Right hindlimb (tissue), 1 donor: ENCODE data around the gene SPSB2.
"Not testable (repeated sequence)": the region's sequence is repeated elsewhere in the genome, so short reads cannot be mapped to it uniquely, and the experiment has no call there.

ENCODE experiments used
- DNase-seq: peaks from one replicate; pipeline ENCODE4 v3.0.0-alpha.2; 2018

The SPSB2 gene

DNA sequence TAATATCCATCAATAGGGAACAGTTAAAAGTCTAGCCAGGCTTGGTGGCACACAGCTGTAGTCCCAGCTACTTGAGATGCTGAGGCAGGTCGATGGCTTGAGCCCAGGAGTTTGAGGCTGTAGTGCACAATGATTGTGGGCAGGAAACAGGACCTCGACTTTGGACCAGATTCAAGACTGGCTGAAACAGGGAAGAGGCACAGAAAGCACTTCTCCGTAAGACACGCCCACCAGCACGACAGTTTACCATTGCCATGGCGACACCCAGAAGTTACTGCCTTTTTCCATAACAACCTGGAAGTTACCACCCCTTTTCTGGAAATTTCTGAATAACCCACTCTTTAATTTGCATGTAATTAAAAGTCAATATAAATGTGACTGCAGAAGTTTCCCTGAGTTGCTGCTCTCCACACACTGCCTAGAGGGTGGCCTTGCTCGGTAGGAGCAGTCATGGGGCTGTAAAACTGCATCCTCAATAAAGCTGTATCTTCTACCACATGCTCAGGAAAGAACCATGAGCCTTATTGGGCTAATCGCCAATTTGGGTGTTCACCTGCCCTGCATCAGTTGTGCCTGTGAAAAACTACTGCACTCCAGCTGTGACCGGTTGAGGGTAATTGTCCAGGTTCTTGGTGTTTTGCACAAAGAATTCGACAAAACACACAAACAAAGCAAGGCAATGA is 26.9 kb upstream of the SPSB2 start:
- peak; percentile 57 for DNase-seq

DNA sequence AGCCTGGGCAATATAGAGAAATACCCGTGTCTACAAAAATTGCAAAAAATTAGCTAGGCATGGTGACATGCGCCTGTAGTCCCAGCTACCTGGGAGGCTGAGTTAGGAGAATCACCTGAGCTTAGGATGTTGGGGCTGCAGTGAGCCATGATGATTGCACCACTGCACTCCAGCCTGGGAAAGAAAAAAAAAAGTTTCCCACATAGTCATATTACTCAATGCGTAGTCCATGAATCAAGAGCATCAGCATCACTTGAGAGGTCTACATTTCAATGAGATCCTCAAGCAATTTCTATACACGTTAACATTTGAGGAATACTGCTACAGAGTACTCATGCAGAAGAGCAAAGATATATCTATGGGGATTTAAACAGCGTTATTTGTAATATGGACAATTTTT is 26.3 kb upstream of the SPSB2 start:
- DNase-seq = no peak

DNA sequence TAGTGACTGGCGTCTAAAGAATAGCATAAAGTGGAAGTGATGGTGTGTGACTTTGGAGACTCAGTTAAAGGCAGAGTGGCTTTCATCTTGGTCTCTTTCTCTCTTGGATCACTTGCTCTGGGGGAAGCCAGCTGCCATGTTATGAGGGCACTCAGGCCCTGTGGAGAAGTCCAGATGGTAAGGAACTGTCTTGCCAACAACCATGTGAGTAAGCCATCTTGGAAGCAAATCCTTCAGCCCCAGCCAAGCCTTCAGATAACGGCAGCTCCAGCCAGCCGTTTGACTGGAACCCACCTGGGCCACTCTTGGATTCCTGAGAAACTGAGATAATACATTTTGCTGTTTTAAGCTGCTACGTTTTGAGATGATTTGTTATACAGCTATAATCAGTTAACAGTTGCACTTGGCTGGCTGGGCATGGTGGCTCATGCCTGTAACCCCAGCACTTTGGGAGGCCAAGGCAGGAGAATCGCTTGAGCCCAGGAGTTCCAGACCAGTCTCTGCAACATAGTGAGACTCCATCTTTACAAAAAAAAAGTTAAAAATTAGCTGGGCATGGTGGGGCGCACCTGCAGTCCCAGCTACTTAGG is 23.8 kb upstream of the SPSB2 start:
- DNase-seq = no peak

DNA sequence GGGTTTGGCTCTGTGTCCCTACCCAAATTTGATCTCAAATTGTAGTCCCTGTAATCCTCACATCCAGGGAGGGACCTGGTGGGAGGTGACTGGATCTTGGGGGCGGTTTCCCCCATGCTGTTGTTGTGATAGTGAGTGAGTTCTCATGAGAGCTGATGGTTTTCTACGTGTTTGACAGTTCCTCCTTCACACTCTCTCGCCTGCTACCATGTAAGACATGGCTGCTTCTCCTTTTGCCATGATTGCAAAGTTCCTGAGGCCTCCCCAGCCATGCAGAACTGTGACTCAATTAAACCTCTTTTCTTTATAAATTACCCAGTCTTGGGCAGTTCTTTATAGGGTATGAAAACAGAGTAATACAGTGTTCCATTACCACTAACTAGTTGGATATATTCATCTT is 21.2 kb upstream of the SPSB2 start:
- no peak for DNase-seq

DNA sequence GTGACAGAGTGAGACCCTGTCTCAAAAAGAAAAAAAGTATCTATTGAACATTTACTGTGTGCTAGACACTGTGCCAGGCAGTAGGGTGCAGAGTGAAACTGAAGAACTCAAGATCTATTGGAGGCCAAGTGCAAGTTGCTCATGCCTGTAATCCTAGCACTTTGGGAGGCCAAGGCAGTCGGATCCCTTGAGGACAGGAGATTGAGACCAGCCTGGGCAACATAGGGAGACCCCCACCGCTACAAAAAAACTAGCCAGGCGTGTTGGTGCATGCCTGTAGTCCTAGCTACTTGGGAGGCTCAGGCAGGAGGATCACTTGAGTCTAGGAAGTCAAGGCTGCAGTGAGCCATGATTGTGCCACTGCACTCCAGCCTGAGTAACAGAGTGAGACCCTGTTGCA is 19.6 kb upstream of the SPSB2 start:
- not testable (repeated sequence) for DNase-seq

DNA sequence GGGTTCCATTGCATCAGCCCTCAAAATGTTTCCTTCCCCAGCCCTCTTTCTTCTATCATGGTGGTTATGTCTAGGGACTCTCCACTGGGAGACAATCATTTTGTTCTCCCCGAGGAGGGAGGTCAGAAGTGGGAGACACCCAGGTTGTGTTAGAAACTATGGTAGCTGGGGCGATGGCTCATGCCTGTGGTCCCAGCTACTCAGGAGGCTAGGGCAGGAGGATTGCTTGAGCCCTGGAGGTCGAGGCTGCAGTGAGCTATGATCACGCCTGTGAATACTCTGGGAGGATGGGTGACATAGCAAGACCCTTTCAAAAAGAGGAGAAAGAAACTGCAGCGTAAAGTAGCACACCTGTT is 18.5 kb upstream of the SPSB2 start:
- DNase-seq = no peak

DNA sequence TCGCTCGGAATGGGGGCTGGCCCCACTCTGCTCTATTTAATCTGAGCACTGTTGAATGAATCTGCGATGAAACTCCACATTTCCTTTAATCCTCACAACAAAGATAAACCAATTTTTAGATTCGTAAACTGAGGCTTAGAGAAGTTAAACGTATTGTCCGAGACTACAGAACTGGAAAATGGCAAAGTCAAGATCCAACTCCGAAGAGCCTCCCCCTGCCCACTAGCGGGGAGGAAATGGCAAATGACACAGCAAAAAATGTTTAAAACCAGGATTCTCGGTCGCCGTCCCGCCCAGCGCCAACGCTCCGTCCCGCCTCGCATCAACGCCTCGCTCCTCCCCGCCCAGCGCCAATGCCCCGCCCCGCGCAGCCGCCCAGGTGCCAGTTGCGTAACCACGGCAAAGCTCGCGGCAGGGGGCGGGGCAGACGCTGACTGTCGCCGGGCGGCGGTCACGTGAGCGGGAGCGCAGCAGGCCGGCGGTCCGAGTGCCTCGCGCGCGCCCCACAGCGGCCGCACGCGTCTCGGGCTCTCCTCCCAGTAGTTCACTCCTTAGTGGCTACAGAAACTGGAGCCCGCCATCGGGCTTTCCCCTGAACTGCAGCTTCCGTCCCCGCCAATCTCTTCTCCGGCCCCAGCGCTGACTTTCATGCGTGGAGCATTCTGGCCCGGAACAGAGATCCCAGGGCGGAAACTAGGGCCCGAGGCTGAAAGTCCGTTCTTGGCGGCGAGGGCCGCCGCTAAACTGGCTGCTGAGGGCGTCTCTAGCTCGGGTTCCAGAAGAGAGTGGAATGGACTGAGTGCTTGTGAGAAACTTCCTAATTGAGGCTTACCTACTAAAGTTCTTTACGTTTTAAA is 17.9 kb upstream of the SPSB2 start:
- peak; percentile 99 for DNase-seq

DNA sequence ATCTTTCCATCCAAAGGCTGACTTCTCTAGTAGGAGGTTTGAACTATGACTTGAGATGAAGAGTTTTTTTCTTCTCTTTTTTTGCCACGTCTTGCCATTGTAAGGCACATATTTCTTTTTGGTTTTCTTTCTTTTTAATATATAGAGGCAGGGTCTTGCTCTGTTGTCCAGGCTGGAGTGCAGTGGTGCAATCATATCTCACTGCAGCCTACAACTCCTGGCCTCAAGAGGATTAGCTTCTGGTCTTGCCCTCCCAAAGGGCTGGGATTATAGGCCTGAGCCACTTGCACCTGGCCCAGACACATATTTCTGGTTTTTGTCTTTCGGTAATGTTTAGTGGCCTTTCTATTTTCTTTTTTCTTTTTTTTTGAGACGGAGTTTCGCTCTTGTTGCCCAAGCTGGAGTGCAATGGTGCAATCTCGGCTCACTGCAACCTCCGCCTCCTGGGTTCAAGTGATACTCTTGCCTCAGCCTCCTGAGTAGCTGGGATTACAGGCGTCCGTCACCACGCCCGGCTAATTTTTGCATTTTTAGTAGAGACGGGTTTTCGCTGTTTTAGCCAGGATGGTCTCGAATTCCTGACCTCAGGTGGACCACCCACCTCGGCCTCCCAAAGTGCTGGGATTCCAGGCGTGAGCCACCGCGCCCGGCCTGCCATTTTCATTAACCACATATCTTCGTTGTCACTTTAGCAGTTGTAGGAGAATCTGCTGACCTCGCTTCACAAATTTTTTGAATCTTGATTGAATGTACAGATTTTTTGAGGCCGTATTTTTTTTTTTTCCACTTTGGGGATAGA is 16.9 kb upstream of the SPSB2 start:
- DNase-seq = not testable (repeated sequence)

DNA sequence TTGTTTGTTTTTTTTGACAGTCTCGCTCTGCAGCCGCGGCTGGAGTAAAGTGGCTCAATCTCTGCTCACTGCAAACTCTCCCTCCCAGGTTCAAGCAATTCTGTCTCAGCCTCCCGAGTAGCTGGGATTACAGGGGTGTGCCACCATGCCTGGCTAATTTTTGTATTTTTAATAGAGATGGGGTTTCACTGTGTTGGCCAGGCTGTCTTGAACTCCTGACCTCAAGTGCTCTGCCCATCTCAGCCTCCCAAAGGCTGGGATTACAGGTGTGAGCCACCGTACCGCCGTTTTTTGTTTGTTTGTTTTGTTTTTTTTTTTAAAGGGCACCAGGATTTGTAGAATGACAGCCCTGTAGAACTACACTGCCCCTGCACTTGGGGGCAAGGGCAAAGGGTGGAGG is 15.7 kb upstream of the SPSB2 start:
- not testable (repeated sequence) for DNase-seq

DNA sequence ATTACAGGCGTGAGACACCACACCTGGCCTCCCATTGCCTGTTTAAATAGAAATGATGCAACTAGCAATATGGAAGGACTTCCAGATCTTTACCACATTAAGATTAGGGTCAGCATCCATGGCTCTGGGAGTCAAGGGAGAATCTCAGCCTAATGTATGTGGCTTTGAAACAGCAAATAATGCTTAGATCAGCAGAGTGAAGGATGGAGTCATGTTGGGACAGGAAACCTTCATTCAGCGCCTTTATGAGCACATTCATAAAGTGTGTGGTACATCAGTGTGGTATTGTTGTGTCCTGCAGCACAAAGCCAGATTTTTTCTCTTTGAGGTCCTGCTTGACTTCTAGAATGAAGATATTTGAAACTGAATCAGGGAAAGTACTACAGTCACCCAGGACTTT is 15.3 kb upstream of the SPSB2 start:
- no peak for DNase-seq

DNA sequence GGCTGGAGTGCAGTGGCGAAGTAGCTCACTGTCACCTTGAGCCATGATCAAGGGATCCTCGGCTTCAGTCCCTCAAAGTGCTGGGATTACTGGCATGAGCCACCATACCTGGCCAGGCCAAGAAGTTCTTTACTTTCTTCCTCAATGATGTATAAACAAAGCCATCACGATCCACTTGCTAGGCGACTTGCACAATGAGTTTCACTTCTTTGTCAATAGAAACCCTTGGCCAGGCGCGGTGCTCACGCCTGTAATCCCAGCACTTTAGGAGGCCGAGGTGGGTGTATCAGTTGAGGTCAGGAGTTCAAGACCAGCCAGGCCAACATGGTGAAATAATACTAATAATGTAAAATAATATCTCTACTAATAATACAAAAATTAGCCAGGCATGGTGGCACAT is 14.4 kb upstream of the SPSB2 start:
- DNase-seq = no peak

DNA sequence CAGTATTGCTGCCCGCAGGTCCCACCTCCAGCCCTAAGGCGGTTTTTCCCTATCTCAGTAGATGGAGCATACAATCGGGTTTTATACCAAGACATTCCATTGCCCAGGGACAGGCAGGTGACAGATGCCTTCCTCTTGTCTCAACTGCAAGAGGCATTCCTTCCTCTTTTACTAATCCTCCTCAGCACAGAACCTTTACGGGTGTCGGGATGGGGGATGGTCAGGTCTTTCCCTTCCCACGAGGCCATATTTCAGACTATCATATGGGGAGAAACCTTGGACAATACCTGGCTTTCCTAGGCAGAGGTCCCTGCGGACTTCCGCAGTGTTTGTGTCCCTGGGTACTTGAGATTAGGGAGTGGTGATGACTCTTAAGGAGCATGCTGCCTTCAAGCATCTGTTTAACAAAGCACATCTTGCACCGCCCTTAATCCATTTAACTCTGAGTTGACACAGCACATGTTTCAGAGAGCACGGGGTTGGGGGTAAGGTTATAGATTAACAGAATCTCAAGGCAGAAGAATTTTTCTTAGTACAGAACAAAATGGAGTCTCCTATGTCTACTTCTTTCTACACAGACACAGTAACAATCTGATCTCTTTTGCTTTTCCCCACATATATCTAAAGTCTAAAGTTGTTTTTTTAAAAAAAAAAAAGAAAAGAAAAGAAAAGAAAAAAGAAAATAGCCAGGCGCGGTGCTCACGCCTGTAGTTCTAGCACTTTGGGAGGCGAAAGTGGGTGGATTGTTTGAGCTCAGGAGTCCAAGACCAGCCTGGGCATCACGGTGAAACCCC is 13.3 kb upstream of the SPSB2 start:
- DNase-seq = not testable (repeated sequence)

DNA sequence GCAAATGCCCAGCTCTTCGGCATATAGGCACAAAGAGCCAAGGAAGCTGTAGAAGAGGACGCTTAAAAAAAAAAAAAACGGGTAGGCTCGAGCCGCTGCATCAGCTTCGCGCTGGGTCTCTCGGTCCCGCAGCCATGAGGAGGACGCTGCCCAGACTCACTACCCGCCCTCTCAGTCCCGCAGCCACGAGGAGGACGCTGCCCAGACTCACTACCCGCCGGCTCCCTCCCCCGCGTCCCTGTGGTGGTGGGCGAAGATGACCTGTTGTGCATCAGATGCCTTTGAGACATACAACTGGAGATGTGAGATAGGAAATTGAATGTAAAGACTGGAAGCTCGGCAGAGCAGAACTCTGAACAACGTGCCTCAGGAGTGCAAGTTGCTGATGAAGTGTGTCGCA is 11.4 kb upstream of the SPSB2 start:
- no peak for DNase-seq

DNA sequence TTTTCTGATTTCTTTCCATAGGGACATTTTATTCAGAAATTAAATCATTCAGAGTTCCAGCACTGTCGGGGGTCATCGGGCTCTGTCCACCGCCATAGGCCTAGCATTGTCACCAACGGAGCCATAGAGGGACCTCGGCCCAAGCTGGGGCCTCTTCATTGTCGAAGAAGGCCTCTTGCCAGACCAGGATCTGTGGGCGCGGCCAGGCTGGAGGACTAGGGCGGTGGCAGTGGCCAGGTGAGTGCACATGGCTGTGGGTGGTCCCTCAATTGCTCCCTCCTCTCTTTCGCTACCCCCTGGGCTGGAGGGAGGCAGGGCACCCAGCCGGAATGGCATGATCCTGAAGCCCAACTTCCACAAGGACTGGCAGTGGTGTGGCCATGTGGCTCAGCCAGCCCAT is 10.6 kb upstream of the SPSB2 start:
- no peak for DNase-seq

DNA sequence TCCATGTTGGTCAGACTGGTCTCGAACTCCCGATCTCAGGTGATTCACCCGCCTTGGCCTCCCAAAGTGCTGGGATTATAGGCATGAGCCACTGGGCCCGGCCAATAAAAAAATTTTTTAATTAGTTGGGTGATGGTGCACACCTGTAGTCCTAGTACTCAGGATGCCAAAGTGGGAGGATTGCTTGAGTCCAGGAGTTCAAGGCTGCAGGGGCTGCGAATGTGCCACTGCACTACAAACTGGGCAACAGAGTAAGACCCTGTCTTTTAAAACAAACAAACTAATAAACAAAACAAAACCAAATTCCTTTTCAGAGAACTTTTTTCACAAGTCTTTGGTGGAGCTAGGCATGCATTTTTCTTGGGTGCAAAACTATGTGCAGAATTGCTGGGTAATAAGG is 10.1 kb upstream of the SPSB2 start:
- no peak for DNase-seq

DNA sequence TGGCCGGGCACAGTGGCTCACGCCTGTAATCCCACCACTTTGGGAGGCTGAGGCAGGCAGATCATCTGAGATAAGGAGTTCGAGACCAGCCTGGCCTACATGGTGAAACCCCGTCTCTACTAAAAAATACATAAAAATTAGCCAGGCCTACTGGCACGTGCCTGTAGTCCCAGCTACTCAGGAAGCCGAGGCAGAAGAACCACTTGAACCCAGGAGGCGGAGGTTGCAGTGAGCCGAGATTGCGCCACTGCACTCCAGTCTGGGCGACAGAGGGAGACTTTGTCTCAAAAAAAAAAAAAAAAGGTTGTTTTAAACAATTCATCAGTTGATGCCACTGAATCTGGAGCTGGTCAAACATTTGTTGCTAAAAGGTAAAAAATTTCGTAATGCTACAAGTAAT is 6.7 kb upstream of the SPSB2 start:
- DNase-seq = not testable (repeated sequence)

DNA sequence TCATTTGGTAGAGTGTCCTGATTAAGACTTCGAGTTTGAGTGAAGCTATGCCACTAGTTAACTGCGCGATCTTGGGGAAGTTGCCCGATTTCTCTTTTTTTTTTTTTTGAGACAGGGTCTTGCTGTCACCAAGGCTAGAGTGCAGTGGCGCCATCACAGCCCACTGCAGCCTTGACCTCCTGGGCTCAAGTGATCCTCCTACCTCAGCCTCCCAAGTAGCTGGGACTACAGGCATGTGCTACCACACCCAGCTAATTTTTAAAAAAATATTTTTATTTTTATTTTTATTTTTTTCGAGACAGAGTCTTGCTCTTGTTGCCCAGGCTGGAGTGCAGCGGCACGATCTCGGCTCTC is 889 bp upstream of the SPSB2 start:
- DNase-seq = not testable (repeated sequence)

DNA sequence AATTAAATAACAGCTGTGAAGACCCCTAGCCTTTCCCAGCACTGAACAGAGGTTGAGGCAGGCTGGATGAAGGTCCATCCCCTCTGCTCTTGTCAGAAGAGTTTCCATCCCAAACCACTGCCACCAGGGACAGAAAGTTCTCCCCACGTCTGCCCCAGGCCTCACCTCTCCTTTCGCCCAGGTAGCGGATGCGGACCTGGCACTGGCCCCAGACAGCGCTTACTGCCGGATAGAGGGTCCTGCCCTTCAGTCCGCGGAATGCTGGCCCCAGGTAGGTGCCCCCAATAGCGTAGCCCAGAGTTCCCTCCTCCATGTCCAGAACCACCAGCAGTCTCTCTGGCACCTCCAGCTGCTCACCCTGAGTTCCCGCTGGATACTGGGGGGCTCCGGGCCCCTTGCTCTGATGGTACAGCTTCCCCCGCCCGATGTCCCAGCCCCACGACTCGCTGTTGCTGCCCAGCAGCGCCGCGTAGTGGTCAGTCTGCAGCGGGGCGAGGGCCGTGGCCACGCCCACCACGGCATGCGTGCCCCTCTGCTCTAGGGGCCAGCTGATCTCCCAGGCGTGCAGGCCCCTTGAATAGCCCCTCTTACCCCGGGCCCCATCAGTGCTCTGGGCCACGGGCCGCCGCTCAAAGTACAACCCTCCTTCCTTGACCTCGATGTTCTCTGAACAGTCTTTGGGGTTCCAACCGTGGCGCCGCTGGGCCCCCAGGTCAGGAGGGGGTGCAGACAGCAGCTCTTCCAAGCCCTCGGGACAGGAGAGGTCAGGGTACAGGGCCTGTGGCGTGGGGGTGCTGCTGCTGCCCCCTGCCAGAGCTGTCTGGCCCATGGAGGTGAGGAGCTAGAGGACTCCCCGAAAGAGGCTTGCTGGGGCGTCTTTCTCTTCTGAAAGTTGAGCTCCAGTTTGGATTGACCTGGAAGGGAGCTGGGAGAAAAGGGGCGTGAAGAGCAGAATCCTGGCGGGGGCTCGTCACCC is 742 bp downstream of the SPSB2 start:
- peak; percentile 91 for DNase-seq

DNA sequence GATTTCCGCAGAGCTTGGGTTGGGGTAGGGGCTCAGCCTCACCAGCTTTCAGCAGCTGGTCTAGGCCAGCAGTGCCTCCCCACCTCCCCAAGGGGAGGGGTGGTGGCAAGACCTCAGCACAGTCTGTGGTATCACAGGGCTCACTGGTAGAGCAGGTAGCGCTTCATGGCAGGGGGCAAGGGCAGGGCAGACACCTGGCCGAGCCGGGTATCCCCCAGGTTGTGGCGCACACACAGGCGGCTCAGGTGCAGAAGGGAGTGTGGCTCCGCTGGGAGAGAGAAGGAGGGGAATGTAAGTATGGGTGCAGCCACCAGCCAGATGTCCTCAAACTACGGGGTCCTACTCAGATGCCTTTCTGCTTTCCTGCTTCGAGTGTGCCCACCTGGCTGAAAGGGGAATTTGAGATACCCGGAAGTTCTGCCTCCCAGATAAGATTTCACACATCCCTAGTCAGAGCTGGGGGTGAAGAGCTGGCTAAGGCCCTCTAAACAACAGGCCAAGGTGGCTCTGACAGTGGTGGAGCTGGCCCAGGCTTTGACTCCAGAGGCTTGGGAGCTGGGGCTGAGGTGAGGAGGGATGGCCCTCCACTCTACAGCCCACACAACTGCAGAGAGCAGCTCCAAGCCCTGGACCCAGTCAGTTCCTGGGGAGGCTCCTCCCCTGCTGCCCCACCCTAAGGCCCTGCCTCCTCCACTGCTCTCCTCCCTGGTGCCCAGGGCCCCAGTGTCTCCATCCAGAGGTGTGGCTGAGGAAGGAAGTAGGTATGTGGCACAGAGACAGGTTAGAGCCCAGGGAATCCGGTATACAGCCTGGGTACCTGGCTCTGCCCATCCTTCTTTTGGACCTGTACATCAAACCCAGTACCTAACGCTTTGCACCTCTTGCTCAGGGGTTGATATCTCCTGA is 1.8 kb downstream of the SPSB2 start:
- DNase-seq = no peak

DNA sequence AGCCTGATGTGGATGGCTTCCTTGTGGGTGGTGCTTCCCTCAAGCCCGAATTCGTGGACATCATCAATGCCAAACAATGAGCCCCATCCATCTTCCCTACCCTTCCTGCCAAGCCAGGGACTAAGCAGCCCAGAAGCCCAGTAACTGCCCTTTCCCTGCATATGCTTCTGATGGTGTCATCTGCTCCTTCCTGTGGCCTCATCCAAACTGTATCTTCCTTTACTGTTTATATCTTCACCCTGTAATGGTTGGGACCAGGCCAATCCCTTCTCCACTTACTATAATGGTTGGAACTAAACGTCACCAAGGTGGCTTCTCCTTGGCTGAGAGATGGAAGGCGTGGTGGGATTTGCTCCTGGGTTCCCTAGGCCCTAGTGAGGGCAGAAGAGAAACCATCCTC is 2.8 kb downstream of the SPSB2 start:
- DNase-seq = not testable (repeated sequence)
